ENCODE results near the gene SLC22A17.
"Not testable (repeated sequence)": the region's sequence is repeated elsewhere in the genome, so short reads cannot be mapped to it uniquely, and the experiment has no call there.

SLC22A17 gene

DNA sequence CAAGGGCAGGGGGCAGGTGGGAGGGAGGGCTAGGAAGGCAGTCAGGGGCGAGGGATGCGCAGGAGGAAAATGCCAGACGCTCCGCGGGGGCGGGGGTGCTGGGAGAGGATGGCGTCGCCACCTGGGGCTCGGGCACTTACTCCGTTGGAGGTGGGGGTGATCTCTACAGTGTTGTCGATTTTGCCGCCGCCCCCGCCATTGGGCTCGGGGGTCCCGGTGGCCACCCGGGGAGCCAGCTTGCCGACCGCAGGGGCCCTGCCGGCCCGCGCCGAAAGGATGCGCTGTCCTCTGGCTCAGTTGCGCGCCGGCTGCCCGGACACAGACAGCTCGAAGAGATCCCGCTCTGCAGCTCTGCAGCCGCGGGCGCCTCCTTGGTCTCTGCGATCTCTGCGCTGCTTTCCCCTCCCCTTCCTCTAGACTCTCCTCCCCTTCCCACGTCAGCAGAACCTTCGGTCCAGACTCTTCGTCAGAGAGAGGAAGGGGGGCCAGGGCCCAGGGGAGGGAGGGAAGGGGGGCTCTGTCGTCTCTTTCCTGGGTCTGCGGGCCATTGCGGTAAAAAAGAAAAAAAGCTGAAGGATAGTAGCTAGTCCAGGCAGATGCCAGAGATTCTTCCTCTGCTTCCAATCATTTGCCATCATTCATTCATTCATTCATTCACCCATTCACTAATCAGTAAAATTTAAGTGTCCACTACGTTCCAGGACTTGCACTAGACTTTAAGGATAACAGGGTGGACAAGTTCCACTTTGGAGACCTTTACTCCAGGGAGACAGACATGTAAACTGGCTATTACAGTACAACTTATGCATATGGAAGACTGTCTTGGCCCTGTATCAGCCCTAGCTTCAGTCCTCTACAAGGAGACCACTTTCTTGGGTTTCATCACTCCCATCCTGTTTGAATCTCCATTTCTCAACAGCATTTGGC lies at the start of gene SLC22A17:
TSS of gene SLC22A17 (minus strand) at position 382 of the 927 bp plus-strand sequence.
- DNase-seq (ENCODE audit: low read depth in 4 of 4, low spot score in 1 of 4), result peak; percentile 19 to 45 (median 32)

DNA sequence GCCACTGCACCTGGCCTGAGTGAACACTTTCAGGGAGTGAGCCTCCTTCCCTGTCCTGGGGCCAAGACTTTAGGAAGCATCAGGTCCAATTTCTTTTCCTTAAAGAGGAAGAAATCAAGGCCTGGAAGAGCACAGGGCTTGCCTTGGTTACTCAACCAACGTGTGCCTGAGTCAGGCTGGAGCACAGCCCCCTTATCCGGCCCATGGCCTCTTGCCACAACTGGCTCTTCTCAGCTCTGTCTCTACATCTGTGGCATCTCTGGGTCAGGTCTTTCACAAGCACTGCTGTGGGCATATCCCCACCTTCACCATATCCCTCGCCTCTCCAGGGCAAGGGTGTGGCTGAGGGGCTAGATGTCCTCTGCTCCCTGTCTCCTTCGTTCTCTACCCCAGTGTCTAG lies 48.6 kb upstream of the SLC22A17 start:
- DNase-seq (ENCODE audit: low read depth in 4 of 4, low spot score in 1 of 4), result no peak

DNA sequence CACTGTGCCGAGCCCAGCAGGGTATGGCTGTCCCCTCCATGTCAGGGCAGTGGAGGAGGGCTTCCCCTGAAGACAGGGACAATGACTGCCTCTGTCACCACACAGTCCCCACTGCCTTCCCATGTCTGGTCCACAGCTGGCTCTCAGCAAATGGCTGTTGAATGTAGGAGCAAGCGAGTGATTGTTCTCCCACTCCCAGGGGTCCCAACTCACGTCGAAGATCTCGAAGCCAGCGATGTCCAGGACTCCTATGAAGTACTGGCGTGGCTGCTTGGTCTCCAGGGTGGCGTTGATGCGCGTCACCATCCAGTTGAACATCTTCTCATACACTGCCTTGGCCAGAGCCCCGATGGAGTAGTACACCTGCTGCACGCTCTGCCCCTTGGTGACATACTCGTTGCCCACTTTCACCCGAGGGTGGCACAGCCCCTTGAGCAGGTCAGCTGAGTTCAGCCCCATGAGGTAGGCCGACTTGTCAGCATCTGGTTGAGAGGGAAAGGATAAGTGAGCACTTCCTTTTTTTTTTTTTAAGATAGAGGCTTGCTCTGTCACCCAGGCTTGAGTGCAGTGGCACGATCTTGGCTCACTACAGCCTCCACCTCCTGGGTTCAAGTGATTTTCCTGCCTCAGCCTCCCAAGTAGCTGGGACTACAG lies 47.9 kb upstream of the SLC22A17 start:
- not testable (repeated sequence) for DNase-seq (ENCODE audit: low read depth in 4 of 4, low spot score in 1 of 4)

DNA sequence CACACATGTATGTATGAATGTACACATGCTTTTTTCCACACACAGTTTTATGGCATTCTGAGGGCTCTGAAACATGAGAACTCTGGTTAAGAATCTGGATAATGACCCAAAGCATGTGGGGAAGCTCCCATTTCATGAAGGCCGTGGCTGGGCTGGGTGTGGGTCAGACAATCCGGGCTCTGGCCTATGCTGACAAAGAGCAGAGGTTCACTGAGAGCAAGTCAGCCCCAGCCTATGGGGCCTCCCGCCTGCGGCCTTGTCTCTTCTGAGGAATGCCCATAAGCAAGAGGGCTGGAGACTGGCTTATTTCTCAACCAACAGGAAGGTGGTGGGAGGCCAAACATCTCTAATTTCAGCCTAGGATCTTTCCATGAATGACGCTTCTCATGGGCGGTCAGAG lies 46.9 kb upstream of the SLC22A17 start:
- DNase-seq (ENCODE audit: low read depth in 4 of 4, low spot score in 1 of 4), result no peak

DNA sequence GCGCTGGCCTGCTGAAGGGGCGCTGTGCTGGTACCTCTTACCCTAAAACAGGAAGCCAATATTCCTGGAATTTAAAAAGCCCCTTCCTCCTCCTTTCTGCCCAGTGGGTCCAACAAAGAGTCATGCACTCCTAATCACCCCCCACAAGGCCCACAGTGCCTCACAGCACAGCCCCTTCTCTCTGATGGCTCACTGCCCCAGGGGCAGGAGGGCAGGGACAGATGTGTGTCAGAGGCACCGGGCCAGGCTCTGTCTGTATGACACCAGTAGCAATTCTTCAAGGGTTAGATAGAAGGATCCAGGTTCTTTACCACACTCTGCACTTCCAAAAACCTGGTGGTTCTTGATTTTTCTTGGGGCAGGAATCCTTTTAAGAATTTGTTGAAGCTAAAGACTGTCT lies 46.4 kb upstream of the SLC22A17 start:
- DNase-seq (ENCODE audit: low read depth in 4 of 4, low spot score in 1 of 4), result no peak

DNA sequence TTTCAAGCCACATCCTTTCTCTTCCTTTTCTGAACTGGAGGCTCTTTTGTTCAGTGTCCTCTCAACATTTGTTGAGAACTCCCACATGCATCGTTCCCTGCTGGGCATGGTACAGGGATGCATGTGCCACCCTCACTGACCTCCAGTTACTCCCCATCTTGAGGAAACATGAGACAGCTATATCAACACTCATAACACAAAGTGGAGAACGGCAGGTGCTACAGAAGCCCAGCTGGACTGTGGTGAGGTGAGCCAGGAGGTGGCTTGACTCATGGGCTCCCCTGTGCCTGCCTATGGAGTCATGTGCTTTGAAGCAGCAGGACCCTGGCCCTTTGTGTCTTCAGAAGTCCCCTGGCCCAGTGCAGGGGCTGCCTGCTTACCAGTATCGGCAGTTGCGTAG lies 45.7 kb upstream of the SLC22A17 start:
- DNase-seq (ENCODE audit: low read depth in 4 of 4, low spot score in 1 of 4), result no peak

DNA sequence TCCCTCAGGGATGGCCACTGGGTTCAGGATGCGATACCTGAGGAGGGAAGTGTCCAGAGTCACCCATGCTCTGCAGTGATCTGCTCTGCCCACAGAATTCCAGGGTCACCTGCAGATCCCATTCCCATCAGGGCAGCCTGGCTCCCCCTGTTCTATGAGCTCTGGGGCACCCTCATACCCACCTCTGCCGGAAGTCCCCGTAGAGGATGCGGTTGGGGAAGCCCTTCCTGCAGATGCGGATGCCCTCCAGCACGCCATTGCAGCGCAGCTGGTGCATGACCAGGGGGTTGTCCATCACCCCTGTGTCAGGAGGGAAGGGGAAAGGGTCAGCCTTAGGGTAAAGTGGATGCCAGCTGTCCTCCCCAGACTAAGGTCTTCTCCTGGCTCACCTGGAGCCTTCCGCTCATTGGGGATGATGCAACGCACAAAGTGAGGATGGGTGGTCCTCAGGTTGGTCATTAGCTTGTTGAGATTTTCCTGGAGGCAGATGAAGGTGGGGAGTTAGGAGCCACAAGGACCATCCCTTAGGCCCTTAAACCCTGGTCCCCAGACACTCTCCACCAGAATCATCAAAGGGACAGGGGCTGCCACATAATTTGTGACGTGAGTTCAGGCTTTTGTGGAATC lies 44.2 kb upstream of the SLC22A17 start:
- no peak for DNase-seq (ENCODE audit: low read depth in 4 of 4, low spot score in 1 of 4)

DNA sequence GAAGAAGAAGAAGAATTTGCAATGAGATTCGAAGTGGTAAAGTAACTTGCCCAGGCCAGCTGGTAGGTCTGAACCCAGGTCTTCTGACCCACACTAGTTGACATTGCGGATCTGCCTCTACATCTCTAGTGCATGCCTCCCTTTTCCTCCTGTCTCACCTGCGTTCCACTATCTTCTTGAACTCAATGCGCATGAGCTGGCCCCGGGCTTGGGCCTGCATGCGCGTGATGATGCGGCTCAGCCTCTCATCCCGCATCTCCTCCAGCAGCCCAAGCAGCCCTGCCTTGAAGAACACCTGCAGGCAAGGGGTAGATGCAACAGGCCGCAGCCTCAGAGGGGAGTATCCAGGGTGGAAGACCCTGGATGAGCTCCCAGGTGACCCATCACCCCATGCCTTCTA lies 43.4 kb upstream of the SLC22A17 start:
- DNase-seq (ENCODE audit: low read depth in 4 of 4, low spot score in 1 of 4), result no peak

DNA sequence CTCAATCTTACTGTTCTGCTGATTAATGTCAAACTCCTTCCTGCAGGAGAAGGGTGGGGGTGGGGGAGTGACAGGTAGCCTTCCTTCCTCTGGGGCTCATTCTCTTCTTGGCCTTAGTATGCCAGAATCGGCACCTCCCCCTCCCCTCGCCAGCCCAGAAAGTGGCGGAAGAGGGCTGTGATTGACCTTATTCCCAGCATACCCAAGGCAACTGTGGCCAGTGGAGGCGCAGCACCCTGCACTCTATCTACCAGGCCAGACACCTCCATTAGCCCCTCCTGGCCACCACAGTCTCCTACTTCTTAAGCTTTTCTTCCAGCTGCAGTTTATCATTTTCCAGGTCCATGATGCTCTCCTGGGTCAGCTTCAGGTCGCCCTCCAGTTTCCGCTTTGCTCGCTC lies 39.9 kb upstream of the SLC22A17 start:
- no peak for DNase-seq (ENCODE audit: low read depth in 4 of 4, low spot score in 1 of 4)

DNA sequence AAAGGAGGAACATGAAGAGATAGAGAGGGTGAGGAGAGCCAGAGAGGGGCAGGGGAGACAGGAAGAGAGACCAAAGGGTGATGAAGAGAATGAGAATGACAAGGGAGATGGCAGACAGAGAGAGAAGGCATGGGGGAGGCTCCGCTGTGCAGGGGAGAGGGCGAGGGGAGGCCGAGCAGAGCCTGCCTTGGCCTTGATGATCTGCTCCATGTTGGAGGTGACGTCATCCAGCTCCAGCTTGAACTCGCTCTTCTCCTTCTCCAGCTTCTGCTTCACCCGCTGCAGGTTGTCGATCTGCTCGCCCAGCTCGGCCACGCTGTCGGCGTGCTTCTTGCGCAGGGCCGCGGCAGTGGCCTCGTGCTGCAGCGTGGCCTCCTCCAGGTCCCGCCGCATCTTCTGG lies 37.2 kb upstream of the SLC22A17 start:
- DNase-seq (ENCODE audit: low read depth in 4 of 4, low spot score in 1 of 4), result not testable (repeated sequence)

DNA sequence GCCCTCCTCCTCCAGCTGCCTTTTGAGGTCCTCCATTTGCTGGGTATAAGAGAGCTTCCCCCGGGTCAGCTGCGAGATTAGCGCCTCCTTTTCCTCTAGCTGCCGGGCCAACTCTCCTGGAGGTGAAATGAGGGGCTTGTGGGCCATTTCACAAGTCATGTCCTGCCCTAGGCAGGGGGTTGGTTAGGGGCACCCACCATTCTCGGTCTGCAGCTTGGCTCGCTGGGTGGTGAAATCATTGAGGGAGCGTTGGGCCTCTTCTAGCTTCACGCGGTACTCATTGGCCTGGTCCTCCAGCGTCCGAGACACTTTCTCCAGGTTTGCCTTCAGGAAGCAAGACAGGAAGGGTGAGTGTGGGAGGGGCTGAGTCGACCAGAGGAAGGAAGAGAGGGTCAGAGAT lies 36.7 kb upstream of the SLC22A17 start:
- no peak for DNase-seq (ENCODE audit: low read depth in 4 of 4, low spot score in 1 of 4)

DNA sequence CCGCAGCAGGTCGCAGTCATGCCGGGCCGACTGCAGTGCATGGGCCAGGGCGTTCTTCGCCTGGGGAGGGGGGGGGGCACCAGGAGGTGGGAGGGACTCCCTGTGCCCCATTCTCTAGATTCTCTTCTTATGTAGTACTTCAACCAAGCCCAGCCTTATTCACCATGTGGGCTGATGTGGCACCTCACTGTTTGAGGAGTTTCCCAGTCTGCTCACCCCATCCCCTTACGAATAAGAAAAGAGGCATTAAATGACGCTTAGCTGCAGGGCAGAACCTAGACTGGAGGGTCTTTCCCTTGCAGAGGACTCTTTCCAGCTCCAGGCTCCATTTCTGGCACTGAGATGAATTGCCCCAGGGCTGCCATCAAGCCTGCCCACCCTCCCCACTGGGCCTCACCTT lies 36.3 kb upstream of the SLC22A17 start:
- no peak for DNase-seq (ENCODE audit: low read depth in 4 of 4, low spot score in 1 of 4)

DNA sequence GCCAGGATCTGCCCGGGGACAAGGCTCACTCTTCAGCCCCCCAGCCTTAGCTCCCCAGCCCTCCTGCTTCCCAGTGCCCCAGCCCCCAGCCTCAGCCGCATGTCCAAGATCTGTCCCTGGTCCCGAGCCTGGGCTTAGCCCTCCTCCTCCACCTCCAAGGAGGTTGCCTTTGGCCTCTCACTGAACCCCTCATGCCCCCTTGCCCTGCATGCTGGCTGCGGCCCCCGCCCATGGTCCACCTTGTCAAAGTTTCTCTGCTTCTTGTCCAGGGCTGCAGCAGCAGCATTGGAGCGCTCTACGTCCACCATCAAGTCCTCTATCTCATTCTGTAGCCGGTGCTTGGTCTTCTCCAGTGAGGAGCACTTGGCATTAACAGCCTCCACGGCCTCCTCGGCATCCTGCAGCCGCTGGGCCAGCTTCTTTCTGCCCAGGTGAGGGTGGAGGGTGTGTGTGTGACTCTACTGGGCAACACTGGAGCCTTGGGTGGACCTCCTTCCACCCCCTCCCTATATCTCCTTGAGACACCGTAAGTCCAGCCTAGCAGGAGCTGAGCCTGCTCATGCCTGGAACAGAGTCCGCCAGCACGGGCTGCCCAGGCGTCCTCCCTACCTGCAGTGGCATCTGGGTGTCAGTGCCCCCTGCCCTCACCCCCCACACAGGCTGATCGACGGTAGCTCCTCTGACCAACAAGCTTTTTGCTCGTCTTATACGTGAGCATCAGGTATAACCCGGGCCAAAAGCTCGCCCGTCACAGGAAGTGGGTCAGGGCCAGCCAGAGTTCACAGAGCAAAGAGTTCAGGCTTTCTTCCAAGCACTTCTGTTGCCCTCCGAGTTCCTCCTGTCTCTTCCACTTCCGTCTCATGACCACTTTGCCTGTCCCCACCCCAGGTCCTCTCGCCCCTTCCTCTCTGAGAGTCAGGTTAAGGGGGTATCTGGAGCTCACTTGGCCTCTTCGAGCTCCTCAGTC lies 35.5 kb upstream of the SLC22A17 start:
- DNase-seq (ENCODE audit: low read depth in 4 of 4, low spot score in 1 of 4), result no peak

DNA sequence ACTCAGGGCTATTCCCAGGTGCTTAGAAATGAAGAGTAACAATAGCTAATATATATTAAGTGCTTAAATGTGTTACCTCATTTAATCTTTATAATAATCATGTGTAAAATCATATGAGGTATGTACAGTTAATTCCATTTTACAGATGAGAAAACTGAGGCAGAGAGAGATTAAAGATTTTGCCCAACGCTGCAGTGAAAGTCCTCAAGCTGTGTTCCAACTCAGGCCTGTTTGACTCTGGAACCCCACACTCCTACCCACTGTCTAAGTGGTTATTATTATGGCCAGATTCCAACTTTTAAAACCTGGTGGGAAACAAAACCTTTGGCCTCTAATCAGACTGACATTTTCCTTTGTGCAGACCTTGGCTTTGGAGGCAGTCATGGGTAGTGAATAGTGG lies 34.3 kb upstream of the SLC22A17 start:
- DNase-seq (ENCODE audit: low read depth in 4 of 4, low spot score in 1 of 4), result no peak

DNA sequence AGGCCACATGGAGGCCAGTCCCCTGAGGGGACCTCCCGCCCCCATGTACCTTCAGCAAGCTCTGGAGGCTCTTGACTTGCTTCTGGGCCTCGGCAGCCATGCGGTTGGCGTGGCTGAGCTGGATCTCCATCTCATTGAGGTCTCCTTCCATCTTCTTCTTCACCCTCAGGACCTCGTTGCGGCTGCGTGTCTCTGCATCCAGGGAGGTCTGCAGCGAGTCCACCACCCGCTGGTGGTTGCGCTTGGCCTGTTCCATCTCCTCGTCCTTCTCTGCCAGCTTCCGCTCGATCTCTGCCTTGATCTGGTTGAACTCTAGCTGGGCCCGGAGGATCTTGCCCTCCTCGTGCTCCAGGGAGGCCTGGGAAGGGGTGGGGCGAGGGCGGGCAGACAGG lies 33.6 kb upstream of the SLC22A17 start:
- not testable (repeated sequence) for DNase-seq (ENCODE audit: low read depth in 4 of 4, low spot score in 1 of 4)

DNA sequence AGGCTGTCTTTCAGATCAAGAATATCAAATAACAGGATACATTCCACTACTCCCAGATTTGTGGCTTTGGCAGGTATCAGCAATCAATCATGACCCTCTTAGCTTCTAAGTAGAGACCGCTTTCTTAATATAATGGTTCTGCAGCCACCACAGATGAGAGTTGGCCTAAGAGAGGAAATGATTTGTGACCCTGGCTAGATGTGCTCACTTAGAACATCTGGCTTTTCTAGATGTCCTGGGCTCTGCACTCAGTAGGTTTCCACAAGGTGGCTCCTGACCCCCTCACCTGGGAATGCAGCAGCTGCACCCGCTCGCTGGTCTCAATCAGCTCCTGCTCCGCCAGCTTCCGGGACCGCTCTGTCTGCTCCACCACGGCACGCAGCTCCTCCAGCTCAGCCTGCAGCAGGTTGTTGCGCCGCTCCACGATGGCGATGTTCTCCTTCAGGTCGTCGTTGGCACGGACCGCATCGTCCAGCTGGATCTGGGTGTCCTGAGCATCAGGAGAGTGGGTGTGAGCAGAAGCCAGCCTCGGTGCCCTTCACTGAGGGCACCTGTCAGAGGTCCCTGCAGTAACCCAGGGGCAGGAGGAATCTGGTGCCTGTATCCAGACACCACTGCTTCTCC lies 33.1 kb upstream of the SLC22A17 start:
- no peak for DNase-seq (ENCODE audit: low read depth in 4 of 4, low spot score in 1 of 4)

DNA sequence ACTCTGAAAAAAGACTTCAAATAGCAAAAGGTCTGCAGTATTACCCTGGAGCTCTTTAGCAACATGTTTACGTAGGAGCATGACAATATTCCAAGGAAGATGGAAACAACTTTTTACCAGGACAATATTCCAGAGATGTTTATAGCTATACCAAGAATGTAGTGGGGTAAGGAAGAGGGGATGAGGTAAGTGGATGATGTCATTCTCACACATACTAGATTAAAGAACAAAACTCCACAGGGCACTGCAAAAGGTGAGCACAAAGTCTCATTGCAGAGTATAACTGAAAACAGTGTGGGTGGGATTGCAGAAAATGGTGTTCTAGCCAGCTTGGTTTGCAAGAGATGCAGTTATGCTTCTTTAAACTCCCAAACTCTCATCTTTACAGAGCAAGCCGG lies 32.6 kb upstream of the SLC22A17 start:
- no peak for DNase-seq (ENCODE audit: low read depth in 4 of 4, low spot score in 1 of 4)

DNA sequence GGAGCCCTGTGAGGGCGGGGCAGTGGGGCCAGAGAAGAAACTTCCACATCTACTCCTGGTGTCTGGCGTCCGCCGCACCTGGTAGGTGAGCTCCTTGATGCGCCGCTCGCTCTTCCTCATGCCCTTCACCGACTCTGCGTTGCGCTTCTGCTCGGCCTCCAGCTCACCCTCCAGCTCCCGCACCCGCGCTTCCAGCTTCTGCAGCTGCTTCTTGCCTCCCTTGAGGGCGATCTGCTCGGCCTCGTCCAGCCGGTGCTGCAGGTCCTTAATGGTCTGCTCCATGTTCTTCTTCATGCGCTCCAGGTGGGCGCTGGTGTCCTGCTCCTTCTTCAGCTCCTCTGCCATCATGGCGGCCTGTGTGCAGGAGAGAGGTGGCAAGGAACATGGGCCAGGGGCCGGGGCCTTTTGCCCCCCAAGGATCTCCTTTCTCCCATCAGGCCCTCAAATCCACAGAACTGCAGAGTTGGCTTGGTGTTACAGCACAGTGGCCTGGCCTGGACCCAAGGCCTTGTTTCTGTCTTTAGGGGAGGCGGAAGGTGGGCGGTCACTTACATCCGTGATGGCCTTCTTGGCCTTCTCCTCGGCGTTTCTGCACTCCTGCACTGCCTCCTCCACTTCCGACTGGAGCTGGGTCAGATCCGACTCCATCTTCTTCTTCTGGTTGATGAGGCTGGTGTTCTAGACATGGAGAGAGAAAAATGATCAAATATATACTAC lies 31.8 kb upstream of the SLC22A17 start:
- no peak for DNase-seq (ENCODE audit: low read depth in 4 of 4, low spot score in 1 of 4)

DNA sequence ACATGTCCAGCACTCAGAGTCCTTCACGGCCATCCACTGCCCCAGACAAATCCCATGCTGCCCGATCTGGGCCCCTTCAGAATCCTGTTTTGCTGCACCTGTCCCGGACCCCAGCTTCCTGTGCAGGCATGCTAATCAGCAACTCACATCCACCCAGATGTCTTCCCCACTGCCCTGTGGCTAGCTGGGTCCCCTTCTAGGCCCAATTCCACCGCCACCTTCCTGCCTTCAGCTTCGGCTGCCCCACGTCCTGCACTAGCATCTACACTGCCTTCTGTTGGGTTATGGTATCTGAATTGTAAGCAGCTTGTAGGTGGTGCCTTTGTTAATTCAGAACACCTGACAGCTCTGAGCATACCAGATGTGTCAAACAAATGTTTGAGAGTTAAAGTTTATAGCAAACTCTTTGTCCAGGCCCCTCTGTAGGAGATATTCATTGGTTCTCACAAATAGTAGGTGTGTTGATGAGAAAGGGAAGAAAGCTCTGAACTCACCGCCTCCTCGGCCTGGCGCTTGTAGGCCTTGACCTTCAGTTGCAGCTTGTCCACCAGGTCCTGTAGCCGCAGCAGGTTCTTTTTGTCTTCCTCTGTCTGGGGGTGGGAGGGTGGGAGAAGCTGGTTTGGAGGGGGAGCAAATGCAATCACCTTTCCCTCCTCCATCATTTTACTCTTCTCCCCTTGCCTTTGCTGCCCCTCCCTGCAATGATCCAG lies 30.2 kb upstream of the SLC22A17 start:
- no peak for DNase-seq (ENCODE audit: low read depth in 4 of 4, low spot score in 1 of 4)

Data from stimulated activated CD4-positive, alpha-beta T cell treated with anti-CD3 and anti-CD28 coated beads, Interleukin-1b, Interleukin-23, amount 100 ng/mL, for 24 hours (primary cell).